Ureter (tissue), 1 donor: Measurements from ENCODE around the gene UNC119. TPM values are rescaled to one million over a fixed set of nuclear protein-coding genes. Genes with fewer than 3 reads are reported as not detected.
"Not testable (repeated sequence)": the region's sequence is repeated elsewhere in the genome, so short reads cannot be mapped to it uniquely, and the experiment has no call there.

Experiments used
- DNase-seq: peaks from one replicate; pipeline ENCODE4 v3.0.0-alpha.2; 2020; ENCODE audit warnings: low spot score
- total RNA-seq: library from RNA; stranded (reverse); gene quantifications from one replicate; pipeline ENCODE4 v1.2.4, GENCODE V29; 2023
- donor health status: DM: yes; HTN: yes; CAD: no.

The UNC119 gene
- total RNA-seq = 37.5 TPM

- DNase-seq = peak; percentile 78
Measured at GRCh38 chr17:28552176-28552999, at the start of gene UNC119. TSS of gene UNC119 (minus strand) at chr17:28552624. CDS start at chr17:28552557, 67 bp downstream.

GRCh38 chr17:28599311-28600184, 47.1 kb upstream of the UNC119 start:
- DNase-seq = no peak

GRCh38 chr17:28598799-28599310, 46.4 kb upstream of the UNC119 start, which contains the start of gene SPAG5:
TSS of gene SPAG5 (minus strand) at chr17:28599025. CDS start at chr17:28598946, 79 bp downstream.
- DNase-seq = peak; percentile 92

- no peak for DNase-seq
Measured at GRCh38 chr17:28598389-28598788, 46.0 kb upstream of the UNC119 start.

- no peak for DNase-seq
Measured at GRCh38 chr17:28597606-28598383, 45.4 kb upstream of the UNC119 start.

GRCh38 chr17:28592260-28592659, 39.8 kb upstream of the UNC119 start:
- DNase-seq = no peak

- no peak for DNase-seq
Measured at GRCh38 chr17:28585851-28586250, 33.4 kb upstream of the UNC119 start.

GRCh38 chr17:28584434-28584833, 32.0 kb upstream of the UNC119 start:
- no peak for DNase-seq

- no peak for DNase-seq
Measured at GRCh38 chr17:28582513-28582912, 30.1 kb upstream of the UNC119 start.

- no peak for DNase-seq
Measured at GRCh38 chr17:28580959-28581358, 28.5 kb upstream of the UNC119 start.

- no peak for DNase-seq
Measured at GRCh38 chr17:28579526-28579925, 27.1 kb upstream of the UNC119 start.

- no peak for DNase-seq
Measured at GRCh38 chr17:28578246-28579195, 26.1 kb upstream of the UNC119 start.

GRCh38 chr17:28577466-28577824, 25.0 kb upstream of the UNC119 start:
- DNase-seq = no peak

GRCh38 chr17:28576758-28577465, 24.5 kb upstream of the UNC119 start, which contains the start of gene ALDOC:
TSS of gene ALDOC (minus strand) at chr17:28576895. CDS start at chr17:28575532, 1,363 bp downstream.
- DNase-seq = peak; percentile 97

- DNase-seq = not testable (repeated sequence)
Measured at GRCh38 chr17:28576016-28576415, 23.6 kb upstream of the UNC119 start.

- no peak for DNase-seq
Measured at GRCh38 chr17:28575126-28575795, 22.8 kb upstream of the UNC119 start.

- no peak for DNase-seq
Measured at GRCh38 chr17:28574526-28574925, 22.1 kb upstream of the UNC119 start.

- no peak for DNase-seq
Measured at GRCh38 chr17:28573966-28574480, 21.6 kb upstream of the UNC119 start.

GRCh38 chr17:28573521-28573920, 21.1 kb upstream of the UNC119 start:
- no peak for DNase-seq
